Breast epithelium (tissue), 3 donors: Measurements from ENCODE around the gene DPP7.

Experiments
- CTCF ChIP-seq, 3 donors: fragments of 450-650 bp; IDR thresholded peaks; one replicate each; pipeline ENCODE4 v1.5.1; 2016 to 2017; ENCODE audit warnings: antibody characterized with exemption in 3 of 3, mild to moderate bottlenecking in 3 of 3, moderate library complexity in 3 of 3
- POLR2AphosphoS5 ChIP-seq, 3 donors: sonication (generic); formaldehyde crosslinking; IDR thresholded peaks; one replicate each; pipeline ENCODE4 v1.6.1; 2017; ENCODE audit warnings: antibody characterized with exemption in 3 of 3

DNA sequence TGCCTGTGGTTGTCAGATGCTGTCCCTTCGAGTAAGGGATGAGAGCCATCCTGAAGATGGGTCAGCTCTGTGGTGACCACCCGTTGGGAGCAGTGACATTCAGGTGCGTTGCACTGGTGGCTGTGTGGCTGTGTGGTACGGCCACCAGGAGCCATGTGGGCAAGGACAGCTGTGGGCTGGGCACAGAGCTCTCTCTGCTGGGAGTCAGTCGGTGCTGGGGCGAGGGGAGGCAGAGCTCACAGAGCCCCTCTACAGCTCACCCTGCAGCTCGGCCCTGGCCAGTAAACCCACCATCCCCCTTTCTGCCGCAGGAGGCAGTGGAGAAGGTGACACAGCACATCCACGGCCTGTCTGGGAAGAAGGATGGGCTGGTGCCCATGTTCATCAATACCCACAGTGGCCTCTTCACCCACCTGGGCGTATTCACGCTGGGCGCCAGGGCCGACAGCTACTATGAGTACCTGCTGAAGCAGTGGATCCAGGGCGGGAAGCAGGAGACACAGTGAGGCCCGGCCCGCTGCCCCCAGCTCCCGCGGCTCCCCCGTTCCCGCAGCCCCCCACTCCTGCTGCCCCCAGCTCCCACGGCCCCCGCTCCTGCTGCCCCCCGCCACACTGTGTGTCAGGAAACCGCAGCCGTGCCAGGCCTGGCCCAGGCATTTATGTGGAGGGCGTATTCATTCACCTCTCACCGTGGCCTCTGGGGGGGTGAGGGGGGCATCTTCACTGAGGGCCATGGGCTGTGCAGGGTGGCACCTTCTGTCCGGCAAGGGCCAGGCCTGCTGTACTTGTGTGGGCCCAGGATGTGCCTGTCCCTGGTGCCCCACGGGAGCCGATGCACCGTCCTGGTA is 8.5 kb downstream of the DPP7 start:
- TF ChIP-seq CTCF (IDR thresholded peaks at IDR 0.05) (no peak), POLR2AphosphoS5 (IDR thresholded peaks at IDR 0.05) (no peak)
